HepG2 (cell line): ENCODE measurements around the gene CFAP99. TPM values are rescaled to one million over a fixed set of nuclear protein-coding genes. Genes with fewer than 3 reads are reported as not detected.
A peak's percentile ranks its signal among the peaks of the same experiment; 100 is the strongest.

ENCODE experiments used
- CBX2 ChIP-seq, 2 experiments: fragments of 200-600 bp in 1 of 2; sonication (generic); formaldehyde crosslinking in 1 of 2; IDR thresholded peaks; 2 replicates each; pipeline versions ENCODE4 v1.7.0 to v1.8.1; 2018 to 2022; ENCODE audit warnings: low read depth in 2 of 2, low read length in 1 of 2, mild to moderate bottlenecking in 1 of 2, missing genetic modification reagents in 1 of 2
- FOXP4 ChIP-seq: sonication (generic); formaldehyde crosslinking; IDR thresholded peaks from 2 replicates; pipeline ENCODE4 v1.4.0; 2020; ENCODE audit warnings: missing genetic modification reagents
- HIC2 ChIP-seq: sonication (generic); formaldehyde crosslinking; IDR thresholded peaks from 2 replicates; pipeline ENCODE4 v1.9.0; 2022; ENCODE audit warnings: low read depth, missing genetic modification reagents
- HNF4G ChIP-seq, 2 experiments: sonication (generic) in 1 of 2; formaldehyde crosslinking in 1 of 2; IDR thresholded peaks; 2 replicates each; pipeline versions ENCODE4 v1.4.0 to v1.6.1; 2011 to 2020; ENCODE audit warnings: borderline replicate concordance in 2 of 2, low read depth in 2 of 2, mild to moderate bottlenecking in 2 of 2, low read length in 1 of 2, missing genetic modification reagents in 1 of 2, moderate library complexity in 1 of 2
- HOXD1 ChIP-seq: sonication (generic); formaldehyde crosslinking; IDR thresholded peaks from 2 replicates; pipeline ENCODE4 v1.5.0; 2020; ENCODE audit warnings: missing genetic modification reagents
- NFE2 ChIP-seq: sonication (generic); formaldehyde crosslinking; IDR thresholded peaks from 2 replicates; pipeline ENCODE4 v1.4.0; 2020; ENCODE audit warnings: missing genetic modification reagents
- POGK ChIP-seq: sonication (generic); formaldehyde crosslinking; conservative IDR thresholded peaks from 2 replicates; pipeline ENCODE4 v1.8.0; 2022; ENCODE audit warnings: mild to moderate bottlenecking, moderate library complexity, missing genetic modification reagents
- SCMH1 ChIP-seq: sonication (generic); formaldehyde crosslinking; IDR thresholded peaks from 2 replicates; pipeline ENCODE4 v1.9.0; 2021; ENCODE audit warnings: missing genetic modification reagents, mild to moderate bottlenecking, borderline replicate concordance
- SNRNP70 ChIP-seq: fragments of 200-400 bp; formaldehyde crosslinking; IDR thresholded peaks from 2 replicates; pipeline ENCODE4 v1.6.1; 2017; ENCODE audit warnings: mild to moderate bottlenecking, low read depth, low read length, moderate library complexity
- SRF ChIP-seq: IDR thresholded peaks from 2 replicates; pipeline ENCODE4 v1.6.1; 2011; ENCODE audit warnings: mild to moderate bottlenecking, low read depth, low read length, moderate library complexity
- ZBTB21 ChIP-seq: sonication (generic); formaldehyde crosslinking; IDR thresholded peaks from 2 replicates; pipeline ENCODE4 v1.4.0; 2020; ENCODE audit warnings: missing genetic modification reagents
- ZNF251 ChIP-seq: sonication (generic); formaldehyde crosslinking; IDR thresholded peaks from 2 replicates; pipeline ENCODE4 v1.9.0; 2021; ENCODE audit warnings: mild to moderate bottlenecking, missing genetic modification reagents
- ZNF550 ChIP-seq: sonication (generic); formaldehyde crosslinking; IDR thresholded peaks from 2 replicates; pipeline ENCODE4 v1.4.0; 2020; ENCODE audit warnings: mild to moderate bottlenecking, missing genetic modification reagents, borderline replicate concordance
- ZNF788 ChIP-seq: sonication (generic); formaldehyde crosslinking; IDR thresholded peaks from 2 replicates; pipeline ENCODE4 v1.5.0; 2020; ENCODE audit warnings: mild to moderate bottlenecking, missing genetic modification reagents, borderline replicate concordance
- ZSCAN22 ChIP-seq: sonication (generic); formaldehyde crosslinking; IDR thresholded peaks from 2 replicates; pipeline ENCODE4 v1.4.0; 2020; ENCODE audit warnings: mild to moderate bottlenecking, missing genetic modification reagents
- polyA plus RNA-seq, 8 experiments: library from polyadenylated mRNA; depleted of rRNA in 3 of 8; stranded (reverse) in 7 of 8; unstranded in 1 of 8; fragments of >200 nt; fragmentation: Illumina TruSeq in 4 of 8; extraction: Trizol in 4 of 8; gene quantifications; 2 replicates each; pipeline versions ENCODE4 v1.2.1 to v1.2.3, GENCODE V29; 2011 to 2016; ENCODE audit warnings: low read depth in 4 of 8, missing spikeins in 1 of 8, mixed read lengths in 1 of 8; ENCODE audit not compliant: insufficient read depth in 1 of 8
- total RNA-seq, 5 experiments: library from RNA; depleted of rRNA; stranded (reverse); fragments of >200 nt; fragmentation: Illumina TruSeq; extraction: Trizol; gene quantifications; 2 replicates each; pipeline ENCODE4 v1.2.3, GENCODE V29; 2016; ENCODE audit warnings: low read depth in 1 of 5
- TF ChIP-seq, protein P1 (sequence below): sonication (generic); formaldehyde crosslinking; IDR thresholded peaks from 2 replicates; pipeline ENCODE4 v1.4.0; 2020; ENCODE audit warnings: mild to moderate bottlenecking, missing genetic modification reagents
- TF ChIP-seq, protein P2 (sequence below): sonication (generic); formaldehyde crosslinking; conservative IDR thresholded peaks from 2 replicates; pipeline ENCODE4 v1.4.0; 2020; ENCODE audit warnings: missing genetic modification reagents

The CFAP99 gene
- total and polyA plus RNA-seq, 2 of the 13 experiments (the other 11 are each of a cell fraction or from before 2014, with no cell fraction given), result not detected

- TF ChIP-seq, protein P1, sequence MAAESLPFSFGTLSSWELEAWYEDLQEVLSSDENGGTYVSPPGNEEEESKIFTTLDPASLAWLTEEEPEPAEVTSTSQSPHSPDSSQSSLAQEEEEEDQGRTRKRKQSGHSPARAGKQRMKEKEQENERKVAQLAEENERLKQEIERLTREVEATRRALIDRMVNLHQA (CRISPR knock-in tag), result no peak
- no peak for TF ChIP-seq ZBTB21
- TF ChIP-seq ZNF550 (CRISPR knock-in tag), result no peak
- no peak for TF ChIP-seq ZSCAN22
- TF ChIP-seq SRF, result no peak
- TF ChIP-seq, protein P2, sequence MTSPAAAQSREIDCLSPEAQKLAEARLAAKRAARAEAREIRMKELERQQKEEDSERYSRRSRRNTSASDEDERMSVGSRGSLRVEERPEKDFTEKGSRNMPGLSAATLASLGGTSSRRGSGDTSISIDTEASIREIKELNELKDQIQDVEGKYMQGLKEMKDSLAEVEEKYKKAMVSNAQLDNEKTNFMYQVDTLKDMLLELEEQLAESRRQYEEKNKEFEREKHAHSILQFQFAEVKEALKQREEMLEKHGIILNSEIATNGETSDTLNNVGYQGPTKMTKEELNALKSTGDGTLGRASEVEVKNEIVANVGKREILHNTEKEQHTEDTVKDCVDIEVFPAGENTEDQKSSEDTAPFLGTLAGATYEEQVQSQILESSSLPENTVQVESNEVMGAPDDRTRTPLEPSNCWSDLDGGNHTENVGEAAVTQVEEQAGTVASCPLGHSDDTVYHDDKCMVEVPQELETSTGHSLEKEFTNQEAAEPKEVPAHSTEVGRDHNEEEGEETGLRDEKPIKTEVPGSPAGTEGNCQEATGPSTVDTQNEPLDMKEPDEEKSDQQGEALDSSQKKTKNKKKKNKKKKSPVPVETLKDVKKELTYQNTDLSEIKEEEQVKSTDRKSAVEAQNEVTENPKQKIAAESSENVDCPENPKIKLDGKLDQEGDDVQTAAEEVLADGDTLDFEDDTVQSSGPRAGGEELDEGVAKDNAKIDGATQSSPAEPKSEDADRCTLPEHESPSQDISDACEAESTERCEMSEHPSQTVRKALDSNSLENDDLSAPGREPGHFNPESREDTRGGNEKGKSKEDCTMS (CRISPR knock-in tag), result no peak
- TF ChIP-seq CBX2 (IDR thresholded peaks at IDR 0.05; ENCODE audit: low read depth, low read length), result no peak
- TF ChIP-seq CBX2 (CRISPR knock-in tag; IDR thresholded peaks at IDR 0.05; ENCODE audit: low read depth), result 0 out of 2 replicates have a peak, but pooled peaks have one; percentile 39
- TF ChIP-seq HIC2 (CRISPR knock-in tag), result no peak
- no peak; the same call in 1 of the 2 replicates for TF ChIP-seq ZNF788 (CRISPR knock-in tag)
- 0 out of 2 replicates have a peak, but pooled peaks have one; percentile 40 for TF ChIP-seq ZNF251 (CRISPR knock-in tag)
- no peak for TF ChIP-seq SCMH1 (CRISPR knock-in tag)
- no peak for TF ChIP-seq FOXP4
- TF ChIP-seq SNRNP70, result no peak
- TF ChIP-seq POGK, result 0 out of 2 replicates have a peak, but pooled peaks have one; percentile 46
- TF ChIP-seq NFE2 (CRISPR knock-in tag), result no peak
- no peak for TF ChIP-seq HNF4G (IDR thresholded peaks at IDR 0.05; ENCODE audit: borderline replicate concordance, low read depth, low read length)
- TF ChIP-seq HNF4G (CRISPR knock-in tag; IDR thresholded peaks at IDR 0.05; ENCODE audit: borderline replicate concordance, low read depth), result no peak
- TF ChIP-seq HOXD1 (CRISPR knock-in tag), result no peak
Observed at GRCh38 chr4:2441393-2442174, 22.8 kb downstream of the CFAP99 start (continued).
